Skeletal muscle tissue (tissue), 4 donors: ENCODE results near the gene FAM151A. TPM values are rescaled to one million over a fixed set of nuclear protein-coding genes. Genes with fewer than 3 reads are reported as not detected.

ENCODE experiments used
- H3K27ac ChIP-seq: one replicate; pipeline ENCODE4 v1.7.0; 2013; ENCODE audit warnings: mild to moderate bottlenecking, low read depth, low read length, inconsistent platforms
- H3K27me3 ChIP-seq, 3 donors: one replicate each; pipeline ENCODE4 v1.7.0; 2013; ENCODE audit warnings: low read length in 3 of 3; ENCODE audit not compliant: control insufficient read depth in 3 of 3, insufficient read depth in 3 of 3
- H3K36me3 ChIP-seq, 3 donors: one replicate each; pipeline ENCODE4 v1.7.0; 2013; ENCODE audit warnings: low read length in 3 of 3; ENCODE audit not compliant: control insufficient read depth in 3 of 3, insufficient read depth in 3 of 3
- H3K4me1 ChIP-seq, 3 donors: one replicate each; pipeline ENCODE4 v1.7.0; 2013; ENCODE audit warnings: low read length in 3 of 3, mild to moderate bottlenecking in 3 of 3; ENCODE audit not compliant: control insufficient read depth in 3 of 3, insufficient read depth in 3 of 3
- H3K4me3 ChIP-seq, 3 donors: one replicate each; pipeline ENCODE4 v1.7.0; 2013; ENCODE audit warnings: low read length in 3 of 3
- H3K9ac ChIP-seq, 3 donors: one replicate each; pipeline ENCODE4 v1.7.0; 2013; ENCODE audit warnings: low read length in 3 of 3, mild to moderate bottlenecking in 3 of 3, moderate library complexity in 2 of 3, low read depth in 1 of 3
- H3K9me3 ChIP-seq, 3 donors: one replicate each; pipeline ENCODE4 v1.7.0; 2013; ENCODE audit warnings: low read length in 3 of 3; ENCODE audit not compliant: control insufficient read depth in 3 of 3
- total RNA-seq: library from RNA; depleted of rRNA; stranded (reverse); fragments of >200 nt; gene quantifications from one replicate; pipeline ENCODE4 v1.2.3, GENCODE V29; 2014
- donor health status: Osteomylitis.

FAM151A gene
- total RNA-seq, 1 donor from 2014 or later: not detected

GRCh38 chr1:54582566-54583306 is 40.6 kb downstream of the FAM151A start:
- peak overlapping the region; percentile 90 for H3K27ac ChIP-seq
- H3K9ac ChIP-seq: peak overlapping the region in 2 of 3 donors; percentile 45 to 86
- peaks cover 58 to 88% (median 85%) of the 10 kb centered on the region in 3 donors for H3K4me1 ChIP-seq
- H3K27me3 ChIP-seq: no peaks in the 10 kb centered on the region
- H3K9me3 ChIP-seq: no peaks in the 10 kb centered on the region
- H3K36me3 ChIP-seq: peaks cover 0 to 9% (median 0%) of the 10 kb centered on the region in 3 donors
- H3K4me3 ChIP-seq: peak overlapping the region in 2 of 3 donors; percentile 17 to 29

DNA sequence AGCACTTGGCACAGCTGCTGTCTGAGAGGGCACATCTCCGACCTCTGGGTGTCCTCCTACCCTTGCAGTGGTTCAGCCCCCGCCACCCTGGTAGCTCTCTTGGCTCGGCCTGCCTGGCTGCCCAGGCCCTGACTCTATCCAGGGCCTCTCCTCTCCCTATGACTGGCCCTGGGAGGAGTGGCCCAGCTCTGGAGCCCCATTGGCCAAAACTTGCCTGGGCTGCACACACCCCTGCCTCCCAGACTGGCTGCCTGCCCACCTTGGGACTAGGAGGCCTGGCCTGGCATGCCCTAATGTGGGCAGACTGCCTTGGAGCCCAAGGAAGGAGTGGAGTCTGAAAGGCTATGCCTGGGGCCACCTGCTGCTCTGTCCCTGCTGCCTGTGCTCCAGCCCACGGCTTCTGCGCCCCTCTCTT is 41.7 kb downstream of the FAM151A start:
- Histone ChIP-seq H3K9ac (peak overlapping the region in 2 of 3 donors; percentile 60 to 86), H3K4me1 (peaks cover 61 to 91% (median 87%) of the 10 kb centered on the region in 3 donors)

GRCh38 chr1:54580856-54581550 is 42.3 kb downstream of the FAM151A start:
- H3K9me3 ChIP-seq: no peaks in the 10 kb centered on the region
- H3K36me3 ChIP-seq: peaks cover 0 to 4% (median 0%) of the 10 kb centered on the region in 3 donors
- no peaks in the 10 kb centered on the region for H3K27me3 ChIP-seq
- H3K27ac ChIP-seq: peak overlapping the region; percentile 90
- peak overlapping the region in 1 of 3 donors; percentile 6 for H3K4me3 ChIP-seq
- H3K9ac ChIP-seq: peak overlapping the region; percentile 59 to 83 (median 60)
- peaks cover 63 to 91% (median 84%) of the 10 kb centered on the region in 3 donors for H3K4me1 ChIP-seq

More for the DNA sequence above, 41.7 kb downstream of the FAM151A start:
- Histone ChIP-seq H3K36me3 (peaks cover 0 to 5% (median 0%) of the 10 kb centered on the region in 3 donors), H3K27me3 (no peaks in the 10 kb centered on the region), H3K9me3 (no peaks in the 10 kb centered on the region), H3K27ac (peak overlapping the region; percentile 90), H3K4me3 (peak overlapping the region in 1 of 3 donors; percentile 49)

DNA sequence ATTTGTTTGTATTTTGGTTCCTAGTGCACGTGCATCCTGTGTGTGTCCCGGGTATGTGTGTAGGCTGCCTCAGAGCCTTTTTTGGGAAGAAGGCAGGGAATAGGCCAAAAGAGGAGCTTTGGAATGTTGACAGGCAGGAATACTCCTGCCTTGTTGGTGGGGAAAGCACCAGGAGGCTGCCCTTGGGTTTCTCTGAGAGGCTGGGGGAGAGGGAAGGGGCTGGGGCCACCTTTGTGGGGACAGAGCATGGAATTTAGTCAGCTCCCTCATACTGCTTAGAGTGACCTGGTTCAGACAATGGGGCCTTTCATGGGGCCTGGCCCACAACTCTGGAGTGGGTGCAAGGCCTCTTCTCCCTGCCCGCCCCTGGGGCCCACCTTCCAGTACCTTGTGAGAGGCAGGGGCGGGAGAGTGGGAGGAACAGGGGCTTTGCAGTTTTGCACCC is 44.0 kb downstream of the FAM151A start:
- Histone ChIP-seq H3K27ac (peak overlapping the region; percentile 90), H3K4me1 (peaks cover 61 to 94% (median 84%) of the 10 kb centered on the region in 3 donors), H3K9ac (peak overlapping the region in 2 of 3 donors; percentile 20 to 76), H3K9me3 (no peaks in the 10 kb centered on the region), H3K27me3 (no peaks in the 10 kb centered on the region), H3K4me3 (no peak overlapping the region), H3K36me3 (no peaks in the 10 kb centered on the region)

- peak overlapping the region in 1 of 3 donors; percentile 85 for H3K9ac ChIP-seq
- H3K36me3 ChIP-seq: peaks cover 0 to 2% (median 0%) of the 10 kb centered on the region in 3 donors
- peak overlapping the region; percentile 78 for H3K27ac ChIP-seq
- no peaks in the 10 kb centered on the region for H3K9me3 ChIP-seq
- H3K4me3 ChIP-seq: peak overlapping the region in 2 of 3 donors; percentile 35 to 56
- no peaks in the 10 kb centered on the region for H3K27me3 ChIP-seq
- peaks cover 43 to 86% (median 74%) of the 10 kb centered on the region in 3 donors for H3K4me1 ChIP-seq
Measured at GRCh38 chr1:54577612-54578011, 45.7 kb downstream of the FAM151A start.

DNA sequence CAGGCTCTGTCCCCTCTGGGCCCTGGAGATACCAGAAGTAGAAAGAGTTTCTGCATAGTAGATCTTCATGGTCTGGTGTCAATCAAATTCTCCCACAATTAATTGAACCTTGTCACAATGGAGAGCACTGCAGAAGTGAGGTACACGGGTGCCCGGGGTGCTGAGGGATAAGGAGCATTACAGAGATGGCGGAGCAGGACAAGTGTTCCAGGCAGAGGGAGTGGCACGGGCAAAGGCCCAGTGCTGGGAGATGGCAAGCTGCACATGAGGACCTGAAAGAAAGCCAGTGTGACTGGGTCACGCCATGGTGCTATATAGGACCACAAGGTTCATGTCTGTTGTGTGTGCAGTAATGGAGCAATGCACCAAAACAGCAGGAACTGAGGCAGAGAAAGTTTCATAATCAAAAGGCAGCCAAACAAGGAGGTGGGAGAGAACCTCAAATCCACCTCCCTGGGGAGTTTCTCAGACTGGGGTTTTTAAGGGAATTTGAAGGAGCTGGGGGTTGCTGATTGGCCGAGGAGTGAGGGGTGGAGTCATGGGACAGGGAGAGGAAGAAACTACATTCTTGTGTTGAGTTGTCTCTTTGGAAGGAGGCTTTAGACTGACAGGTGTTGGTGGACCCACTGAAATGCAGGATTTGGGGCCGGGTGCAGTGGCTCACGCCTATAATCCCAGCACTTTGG is 47.6 kb downstream of the FAM151A start:
- Histone ChIP-seq H3K4me3 (peak overlapping the region in 1 of 3 donors; percentile 56), H3K27ac (peak overlapping the region; percentile 66), H3K9me3 (no peaks in the 10 kb centered on the region), H3K27me3 (no peaks in the 10 kb centered on the region), H3K9ac (peak overlapping the region in 1 of 3 donors; percentile 75), H3K36me3 (peaks cover 0 to 2% (median 0%) of the 10 kb centered on the region in 3 donors), H3K4me1 (peaks cover 34 to 88% (median 75%) of the 10 kb centered on the region in 3 donors)

- peaks cover 29 to 87% (median 73%) of the 10 kb centered on the region in 3 donors for H3K4me1 ChIP-seq
- H3K27ac ChIP-seq: peak overlapping the region; percentile 66
Measured at GRCh38 chr1:54575161-54575560, 48.2 kb downstream of the FAM151A start.

GRCh38 chr1:54574158-54574778 is 49.1 kb downstream of the FAM151A start:
- H3K9me3 ChIP-seq: no peaks in the 10 kb centered on the region
- H3K27me3 ChIP-seq: no peaks in the 10 kb centered on the region
- peak overlapping the region in 1 of 3 donors; percentile 77 for H3K9ac ChIP-seq
- peak overlapping the region; percentile 66 for H3K27ac ChIP-seq
- peaks cover 0 to 2% (median 0%) of the 10 kb centered on the region in 3 donors for H3K36me3 ChIP-seq
- H3K4me3 ChIP-seq: no peak overlapping the region
- peaks cover 29 to 87% (median 72%) of the 10 kb centered on the region in 3 donors for H3K4me1 ChIP-seq

More at GRCh38 chr1:54575161-54575560, 48.2 kb downstream of the FAM151A start:
- peak overlapping the region in 2 of 3 donors; percentile 8 to 77 for H3K9ac ChIP-seq
- peak overlapping the region in 1 of 3 donors; percentile 56 for H3K4me3 ChIP-seq
- H3K27me3 ChIP-seq: no peaks in the 10 kb centered on the region
- no peaks in the 10 kb centered on the region for H3K9me3 ChIP-seq
- peaks cover 0 to 2% (median 0%) of the 10 kb centered on the region in 3 donors for H3K36me3 ChIP-seq

- H3K36me3 ChIP-seq: peaks cover 0 to 2% (median 0%) of the 10 kb centered on the region in 3 donors
- H3K4me1 ChIP-seq: peaks cover 27 to 79% (median 65%) of the 10 kb centered on the region in 3 donors
- no peaks in the 10 kb centered on the region for H3K27me3 ChIP-seq
- no peaks in the 10 kb centered on the region for H3K9me3 ChIP-seq
- H3K27ac ChIP-seq: no peak overlapping the region
- H3K9ac ChIP-seq: peak overlapping the region in 1 of 3 donors; percentile 66
- no peak overlapping the region for H3K4me3 ChIP-seq
Measured at GRCh38 chr1:54572542-54572850, 50.8 kb downstream of the FAM151A start.
